MM.1S (cell line): ENCODE data around the gene DYNC1LI1.

Experiments used
- CTCF ChIP-seq: fragments of 300-600 bp; sonication (generic); IDR thresholded peaks from 2 replicates; pipeline ENCODE4 v1.5.1; 2016; ENCODE audit warnings: antibody characterized with exemption, low read length, mixed read lengths
- EZH2 ChIP-seq: fragments of 300-600 bp; sonication (generic); optimal IDR thresholded peaks from 2 replicates; pipeline ENCODE3; 2017; ENCODE audit warnings: low read depth, mild to moderate bottlenecking, antibody characterized with exemption, low read length, mixed read lengths

GRCh38 chr3:32495609-32496008, 75.0 kb downstream of the DYNC1LI1 start:
- no peak for TF ChIP-seq CTCF
- TF ChIP-seq EZH2, result no peak
